ENCODE measurements around the gene PLEKHO1. TPM values are rescaled to one million over a fixed set of nuclear protein-coding genes. Genes with fewer than 3 reads are reported as not detected.

The PLEKHO1 gene
- polyA plus RNA-seq, 1 of the 3 experiments (the other 2 are of a cell fraction) = 33.5 TPM

DNA sequence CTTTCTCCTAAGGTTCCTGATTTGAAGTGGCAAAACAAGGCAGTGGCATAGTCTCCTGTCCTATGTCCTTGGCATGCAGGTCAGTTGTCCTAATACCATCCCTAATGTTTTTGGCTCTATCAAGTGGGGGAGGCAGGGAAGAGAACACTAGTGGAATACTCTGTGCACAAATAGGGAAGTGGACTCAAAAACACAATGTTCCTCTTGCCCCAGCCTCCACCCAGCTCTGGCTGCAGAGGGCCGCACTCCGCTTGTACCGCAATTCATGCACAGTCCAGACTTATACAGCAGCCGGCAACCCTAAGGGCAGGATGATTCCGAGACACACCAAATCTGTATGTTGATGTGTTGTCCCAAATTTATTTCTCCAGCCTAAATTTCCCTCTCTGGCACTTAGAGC lies 14.5 kb downstream of the PLEKHO1 start:
- Histone ChIP-seq H3K9me3 (no peaks in the 10 kb centered on the region), H3K4me2 (no peak overlapping the region), H2AFZ (ENCODE audit: low read depth) (no peak overlapping the region), H3K79me2 (ENCODE audit: insufficient read depth) (peaks cover 15% of the 10 kb centered on the region), H3F3A (replicated peaks; ENCODE audit: insufficient read depth) (peaks cover 24% of the 10 kb centered on the region), H3K9ac (no peak overlapping the region), H3K36me3 (replicated peaks in 1 of 2; ENCODE audit: control insufficient read depth in 1 of 2, insufficient read depth in 2 of 2, low read length in 1 of 2) (peaks cover 10 to 12% of the 10 kb centered on the region in 2 experiments), H3K4me3 (ENCODE audit: low read depth in 2 of 2, low read length in 1 of 2) (no peak overlapping the region), H4K20me1 (ENCODE audit: insufficient read depth) (no peaks in the 10 kb centered on the region), H3K4me1 (ENCODE audit: control insufficient read depth in 1 of 2, insufficient read depth in 2 of 2, low read depth in 1 of 2, low read length in 1 of 2) (peaks cover 31 to 34% of the 10 kb centered on the region in 2 experiments), H3K9me2 (no peaks in the 10 kb centered on the region), H3K27ac (ENCODE audit: low read depth in 2 of 2, low read length in 1 of 2) (no peak overlapping the region), H3K27me3 (ENCODE audit: insufficient read depth) (no peaks in the 10 kb centered on the region)
- ChIA-PET CTCF (interaction anchor here (1.6 to 8.6 kb wide), 5 partner anchors 7 to 90 kb away, joined by 5 to 87 read pairs (median 20); no protein-coding TSS in a partner anchor), POLR2A (no interaction called here)
- TF ChIP-seq RFX5 (IDR thresholded peaks at IDR 0.05; ENCODE audit: low read length) (no peak), EZH2phosphoT487 (IDR thresholded peaks at IDR 0.05; ENCODE audit: borderline replicate concordance, low read depth) (no peak), RXRA (IDR thresholded peaks at IDR 0.05; ENCODE audit: borderline replicate concordance, low read depth) (no peak), RCOR1 (IDR thresholded peaks at IDR 0.05; ENCODE audit: low read length) (no peak), JUND (IDR thresholded peaks at IDR 0.05) (no peak), GABPA (IDR thresholded peaks at IDR 0.05; ENCODE audit: low read depth) (no peak), CHD2 (IDR thresholded peaks at IDR 0.05; ENCODE audit: low read length, partially characterized antibody) (no peak), NRF1 (IDR thresholded peaks at IDR 0.05; ENCODE audit: low read depth, low read length) (no peak), POLR2AphosphoS5 (IDR thresholded peaks at IDR 0.05; ENCODE audit: low read depth, low read length) (no peak), TEAD4 (IDR thresholded peaks at IDR 0.05; ENCODE audit: borderline replicate concordance, insufficient read depth) (no peak), EP300 (IDR thresholded peaks at IDR 0.05; ENCODE audit: borderline replicate concordance in 1 of 2, low read depth in 1 of 2, low read length in 1 of 2) (no peak), PBX3 (IDR thresholded peaks at IDR 0.05) (no peak), FOXM1 (IDR thresholded peaks at IDR 0.05; ENCODE audit: low read depth) (no peak), YY1 (IDR thresholded peaks at IDR 0.05; ENCODE audit: low read depth) (no peak), NFIC (IDR thresholded peaks at IDR 0.05; ENCODE audit: borderline replicate concordance) (no peak)
- TF ChIP-seq, protein P1, sequence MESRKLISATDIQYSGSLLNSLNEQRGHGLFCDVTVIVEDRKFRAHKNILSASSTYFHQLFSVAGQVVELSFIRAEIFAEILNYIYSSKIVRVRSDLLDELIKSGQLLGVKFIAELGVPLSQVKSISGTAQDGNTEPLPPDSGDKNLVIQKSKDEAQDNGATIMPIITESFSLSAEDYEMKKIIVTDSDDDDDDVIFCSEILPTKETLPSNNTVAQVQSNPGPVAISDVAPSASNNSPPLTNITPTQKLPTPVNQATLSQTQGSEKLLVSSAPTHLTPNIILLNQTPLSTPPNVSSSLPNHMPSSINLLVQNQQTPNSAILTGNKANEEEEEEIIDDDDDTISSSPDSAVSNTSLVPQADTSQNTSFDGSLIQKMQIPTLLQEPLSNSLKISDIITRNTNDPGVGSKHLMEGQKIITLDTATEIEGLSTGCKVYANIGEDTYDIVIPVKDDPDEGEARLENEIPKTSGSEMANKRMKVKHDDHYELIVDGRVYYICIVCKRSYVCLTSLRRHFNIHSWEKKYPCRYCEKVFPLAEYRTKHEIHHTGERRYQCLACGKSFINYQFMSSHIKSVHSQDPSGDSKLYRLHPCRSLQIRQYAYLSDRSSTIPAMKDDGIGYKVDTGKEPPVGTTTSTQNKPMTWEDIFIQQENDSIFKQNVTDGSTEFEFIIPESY (IDR thresholded peaks at IDR 0.05; ENCODE audit: borderline replicate concordance, low read depth) = no peak
- WGBS (ENCODE audit: low lambda C conversion rate) = 94% methylated on average over 5 of the region's 5 CpGs
- DNase-seq = no peak

- H3K9ac ChIP-seq = no peak overlapping the region
- no peaks in the 10 kb centered on the region for H3K9me3 ChIP-seq
- no peaks in the 10 kb centered on the region for H3K9me2 ChIP-seq
- 97% methylated on average over 5 of the region's 5 CpGs for WGBS (ENCODE audit: low lambda C conversion rate)
- H3K36me3 ChIP-seq (replicated peaks in 1 of 2; ENCODE audit: control insufficient read depth in 1 of 2, insufficient read depth in 2 of 2, low read length in 1 of 2) = peaks cover 7% of the 10 kb centered on the region in 2 experiments
- DNase-seq = no peak
- peaks cover 10% of the 10 kb centered on the region for H3K79me2 ChIP-seq (ENCODE audit: insufficient read depth)
- no peaks in the 10 kb centered on the region for H4K20me1 ChIP-seq (ENCODE audit: insufficient read depth)
- no peak overlapping the region for H3K27ac ChIP-seq (ENCODE audit: low read depth in 2 of 2, low read length in 1 of 2)
- POLR2A ChIA-PET = no interaction called here
- no peaks in the 10 kb centered on the region for H3K27me3 ChIP-seq (ENCODE audit: insufficient read depth)
- H2AFZ ChIP-seq (ENCODE audit: low read depth) = no peak overlapping the region
- no peak overlapping the region for H3K4me3 ChIP-seq (ENCODE audit: low read depth in 2 of 2, low read length in 1 of 2)
- peaks cover 21% of the 10 kb centered on the region for H3F3A ChIP-seq (replicated peaks; ENCODE audit: insufficient read depth)
- H3K4me1 ChIP-seq (ENCODE audit: control insufficient read depth in 1 of 2, insufficient read depth in 2 of 2, low read depth in 1 of 2, low read length in 1 of 2) = peaks cover 28 to 29% of the 10 kb centered on the region in 2 experiments
- H3K4me2 ChIP-seq = no peak overlapping the region
- CTCF ChIA-PET = interaction anchor here (1.0 to 8.6 kb wide), 10 partner anchors 7 to 166 kb away, joined by 3 to 87 read pairs (median 7); no protein-coding TSS in a partner anchor
- TF ChIP-seq, protein P2, sequence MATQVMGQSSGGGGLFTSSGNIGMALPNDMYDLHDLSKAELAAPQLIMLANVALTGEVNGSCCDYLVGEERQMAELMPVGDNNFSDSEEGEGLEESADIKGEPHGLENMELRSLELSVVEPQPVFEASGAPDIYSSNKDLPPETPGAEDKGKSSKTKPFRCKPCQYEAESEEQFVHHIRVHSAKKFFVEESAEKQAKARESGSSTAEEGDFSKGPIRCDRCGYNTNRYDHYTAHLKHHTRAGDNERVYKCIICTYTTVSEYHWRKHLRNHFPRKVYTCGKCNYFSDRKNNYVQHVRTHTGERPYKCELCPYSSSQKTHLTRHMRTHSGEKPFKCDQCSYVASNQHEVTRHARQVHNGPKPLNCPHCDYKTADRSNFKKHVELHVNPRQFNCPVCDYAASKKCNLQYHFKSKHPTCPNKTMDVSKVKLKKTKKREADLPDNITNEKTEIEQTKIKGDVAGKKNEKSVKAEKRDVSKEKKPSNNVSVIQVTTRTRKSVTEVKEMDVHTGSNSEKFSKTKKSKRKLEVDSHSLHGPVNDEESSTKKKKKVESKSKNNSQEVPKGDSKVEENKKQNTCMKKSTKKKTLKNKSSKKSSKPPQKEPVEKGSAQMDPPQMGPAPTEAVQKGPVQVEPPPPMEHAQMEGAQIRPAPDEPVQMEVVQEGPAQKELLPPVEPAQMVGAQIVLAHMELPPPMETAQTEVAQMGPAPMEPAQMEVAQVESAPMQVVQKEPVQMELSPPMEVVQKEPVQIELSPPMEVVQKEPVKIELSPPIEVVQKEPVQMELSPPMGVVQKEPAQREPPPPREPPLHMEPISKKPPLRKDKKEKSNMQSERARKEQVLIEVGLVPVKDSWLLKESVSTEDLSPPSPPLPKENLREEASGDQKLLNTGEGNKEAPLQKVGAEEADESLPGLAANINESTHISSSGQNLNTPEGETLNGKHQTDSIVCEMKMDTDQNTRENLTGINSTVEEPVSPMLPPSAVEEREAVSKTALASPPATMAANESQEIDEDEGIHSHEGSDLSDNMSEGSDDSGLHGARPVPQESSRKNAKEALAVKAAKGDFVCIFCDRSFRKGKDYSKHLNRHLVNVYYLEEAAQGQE (IDR thresholded peaks at IDR 0.05; ENCODE audit: low read depth, low read length) = no peak
- TF ChIP-seq FOSL2 (IDR thresholded peaks at IDR 0.05; ENCODE audit: borderline replicate concordance, low read depth) (no peak), TAF1 (IDR thresholded peaks at IDR 0.05; ENCODE audit: borderline replicate concordance, low read depth, low read length) (no peak), RFX5 (IDR thresholded peaks at IDR 0.05; ENCODE audit: low read length) (no peak), YY1 (IDR thresholded peaks at IDR 0.05; ENCODE audit: low read depth) (no peak), SMC3 (IDR thresholded peaks at IDR 0.05; ENCODE audit: low read depth, low read length) (no peak), TCF12 (IDR thresholded peaks at IDR 0.05) (no peak), RAD21 (IDR thresholded peaks at IDR 0.05; ENCODE audit: low read length) (no peak), IRF3 (IDR thresholded peaks at IDR 0.05; ENCODE audit: low read depth, low read length) (no peak)
Observed at GRCh38 chr1:150164779-150165178, 15.1 kb downstream of the PLEKHO1 start.
